Measurements from ENCODE around the gene PDE4B. TPM values are rescaled to one million over a fixed set of nuclear protein-coding genes. Genes with fewer than 3 reads are reported as not detected.
A peak's percentile ranks its signal among the peaks of the same experiment; 100 is the strongest.

The PDE4B gene
- total RNA-seq, 2 donors from 2014 or later: 60.3 to 78.5 TPM

DNA sequence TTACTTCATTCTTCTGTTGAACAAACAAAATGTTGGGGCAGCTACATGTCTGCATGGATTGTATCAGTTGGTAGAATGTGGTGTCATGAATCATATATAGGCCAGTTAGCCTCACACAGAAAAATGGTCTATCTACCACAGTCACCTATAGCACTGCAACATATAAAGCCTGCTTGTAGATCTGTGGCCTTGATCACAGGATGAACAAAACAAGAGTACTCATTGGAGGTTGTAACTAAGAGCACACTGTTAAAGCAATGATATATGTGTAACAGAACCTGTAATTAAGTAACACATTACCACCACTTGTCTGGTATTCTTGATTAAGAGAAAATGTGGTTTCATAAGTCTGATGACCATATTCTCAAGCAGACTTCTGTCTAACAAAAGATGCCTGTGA lies 573.9 kb downstream of the PDE4B start:
- ATAC-seq (replicated peaks): peak; percentile 22
- Mint-ChIP-seq H3K4me3 (peak overlapping the region; percentile 79), H3K9me3 (no peaks in the 10 kb centered on the region), H3K27me3 (no peaks in the 10 kb centered on the region), H3K4me1 (peaks cover 67% of the 10 kb centered on the region), H3K27ac (peak overlapping the region; percentile 93), H3K36me3 (ENCODE audit: low read depth) (peaks cover 100% of the 10 kb centered on the region)

DNA sequence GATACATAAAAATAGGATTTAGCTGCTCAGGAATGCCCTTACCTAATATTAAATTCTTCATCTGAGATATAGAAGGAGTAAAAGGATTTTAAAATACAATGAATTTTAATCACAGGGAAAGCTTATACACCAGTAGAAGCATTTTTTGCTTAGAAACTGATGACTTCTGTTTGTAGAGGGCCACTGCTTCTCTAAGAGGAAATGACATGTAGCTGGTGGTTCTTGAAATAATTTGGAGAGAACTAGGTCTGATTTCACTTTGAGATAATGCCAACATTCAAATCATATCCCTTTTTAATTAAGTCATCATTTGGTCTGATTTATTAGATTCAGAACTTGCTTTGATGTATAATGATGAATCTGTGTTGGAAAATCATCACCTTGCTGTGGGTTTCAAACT lies 574.7 kb downstream of the PDE4B start:
- peak overlapping the region; percentile 79 for H3K4me3 Mint-ChIP-seq
- H3K27me3 Mint-ChIP-seq: no peaks in the 10 kb centered on the region
- H3K36me3 Mint-ChIP-seq (ENCODE audit: low read depth): peaks cover 100% of the 10 kb centered on the region
- peak; percentile 3 for ATAC-seq (replicated peaks)
- peaks cover 67% of the 10 kb centered on the region for H3K4me1 Mint-ChIP-seq
- H3K9me3 Mint-ChIP-seq: no peaks in the 10 kb centered on the region
- peak overlapping the region; percentile 93 for H3K27ac Mint-ChIP-seq

DNA sequence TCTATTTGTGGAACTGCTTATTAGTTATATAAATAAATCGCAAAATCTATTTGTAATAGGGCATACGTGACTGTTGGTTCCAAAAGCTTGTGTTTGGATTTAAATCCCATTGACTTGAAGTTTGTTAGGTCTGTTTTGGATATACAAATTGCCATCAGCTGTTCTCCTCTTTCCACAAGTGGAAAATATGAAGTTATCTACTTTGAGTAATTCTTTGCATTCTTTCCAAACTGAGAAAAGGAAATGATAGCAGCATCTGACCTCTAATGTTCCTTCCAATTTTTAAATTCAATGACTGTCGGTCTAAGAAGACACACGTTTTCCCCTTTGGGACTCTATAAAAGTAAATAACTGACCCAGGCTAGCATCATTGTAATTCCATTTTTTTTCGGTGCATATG lies 575.6 kb downstream of the PDE4B start:
- no peak for ATAC-seq (replicated peaks)
- H3K4me1 Mint-ChIP-seq: peaks cover 70% of the 10 kb centered on the region
- no peaks in the 10 kb centered on the region for H3K27me3 Mint-ChIP-seq
- peaks cover 100% of the 10 kb centered on the region for H3K36me3 Mint-ChIP-seq (ENCODE audit: low read depth)
- no peaks in the 10 kb centered on the region for H3K9me3 Mint-ChIP-seq
- peak overlapping the region; percentile 62 for H3K27ac Mint-ChIP-seq
- peak overlapping the region; percentile 79 for H3K4me3 Mint-ChIP-seq

DNA sequence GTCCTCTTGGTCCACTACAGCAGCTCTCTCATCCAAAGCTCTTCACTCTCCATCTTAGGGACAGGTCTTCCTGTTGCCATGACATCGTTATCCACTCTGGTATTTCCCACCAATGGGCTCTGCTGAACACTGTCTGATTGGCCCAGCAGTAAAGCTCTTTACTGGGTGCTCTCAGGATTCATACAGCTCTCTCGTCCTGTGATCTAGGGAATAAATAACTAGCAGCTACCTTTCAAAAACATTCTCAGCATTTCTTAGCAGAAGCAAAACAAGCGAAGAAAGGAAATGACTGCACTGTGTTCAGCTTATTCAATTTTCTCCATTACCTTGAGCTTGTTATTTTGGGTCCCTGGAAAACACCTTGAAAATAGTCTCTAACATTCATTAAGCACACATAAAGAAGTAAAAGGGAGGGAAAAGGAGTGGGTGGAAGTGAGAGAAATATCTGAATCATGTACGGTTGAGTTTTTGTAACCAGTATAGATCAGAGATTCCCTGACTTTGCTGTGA lies 577.8 kb downstream of the PDE4B start:
- peak; percentile 38 for ATAC-seq (replicated peaks)
- Mint-ChIP-seq H3K4me1 (peaks cover 71% of the 10 kb centered on the region), H3K27ac (peak overlapping the region; percentile 99), H3K4me3 (peak overlapping the region; percentile 79), H3K27me3 (no peaks in the 10 kb centered on the region), H3K9me3 (no peaks in the 10 kb centered on the region), H3K36me3 (ENCODE audit: low read depth) (peaks cover 95% of the 10 kb centered on the region)

DNA sequence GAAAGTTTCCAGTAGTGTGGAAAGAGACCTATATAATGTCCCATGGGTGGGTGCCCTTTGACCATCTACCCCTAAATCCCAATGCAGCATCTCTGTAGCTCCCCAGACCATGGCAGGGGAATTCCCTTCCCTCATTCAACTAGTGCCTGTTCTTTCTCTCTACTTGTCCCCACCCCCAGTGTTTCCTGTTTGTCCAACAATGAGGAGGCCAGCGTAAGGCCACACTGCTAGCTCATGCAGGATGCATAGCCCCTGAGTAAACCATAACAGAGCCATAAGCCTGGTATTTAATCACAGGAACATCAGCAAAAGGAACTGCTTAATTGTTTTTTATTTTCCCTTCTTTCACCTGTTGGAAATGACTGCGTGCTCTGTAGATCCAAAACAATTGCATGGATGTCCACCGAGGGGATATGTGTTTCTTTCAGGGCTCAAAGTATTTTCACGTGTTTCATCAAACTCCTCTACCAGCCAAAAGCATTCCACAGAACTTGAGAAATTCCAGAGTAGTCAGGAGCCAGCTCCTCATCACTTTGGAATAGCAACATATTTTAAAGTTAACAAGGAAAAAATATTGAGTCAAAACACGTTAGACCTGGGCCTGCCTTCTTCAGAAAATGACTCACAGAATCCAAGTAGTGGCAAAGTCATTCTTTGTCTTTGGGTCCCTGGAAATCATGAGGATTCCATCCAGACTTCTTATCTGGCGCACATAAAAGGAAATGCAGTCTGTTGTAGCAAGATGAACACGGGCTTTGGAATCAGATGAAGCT lies 578.7 kb downstream of the PDE4B start:
- no peaks in the 10 kb centered on the region for H3K9me3 Mint-ChIP-seq
- H3K4me1 Mint-ChIP-seq: peaks cover 73% of the 10 kb centered on the region
- H3K27me3 Mint-ChIP-seq: no peaks in the 10 kb centered on the region
- peak; percentile 37 for ATAC-seq (replicated peaks)
- peak overlapping the region; percentile 99 for H3K27ac Mint-ChIP-seq
- H3K4me3 Mint-ChIP-seq: peak overlapping the region; percentile 79
- peaks cover 86% of the 10 kb centered on the region for H3K36me3 Mint-ChIP-seq (ENCODE audit: low read depth)

DNA sequence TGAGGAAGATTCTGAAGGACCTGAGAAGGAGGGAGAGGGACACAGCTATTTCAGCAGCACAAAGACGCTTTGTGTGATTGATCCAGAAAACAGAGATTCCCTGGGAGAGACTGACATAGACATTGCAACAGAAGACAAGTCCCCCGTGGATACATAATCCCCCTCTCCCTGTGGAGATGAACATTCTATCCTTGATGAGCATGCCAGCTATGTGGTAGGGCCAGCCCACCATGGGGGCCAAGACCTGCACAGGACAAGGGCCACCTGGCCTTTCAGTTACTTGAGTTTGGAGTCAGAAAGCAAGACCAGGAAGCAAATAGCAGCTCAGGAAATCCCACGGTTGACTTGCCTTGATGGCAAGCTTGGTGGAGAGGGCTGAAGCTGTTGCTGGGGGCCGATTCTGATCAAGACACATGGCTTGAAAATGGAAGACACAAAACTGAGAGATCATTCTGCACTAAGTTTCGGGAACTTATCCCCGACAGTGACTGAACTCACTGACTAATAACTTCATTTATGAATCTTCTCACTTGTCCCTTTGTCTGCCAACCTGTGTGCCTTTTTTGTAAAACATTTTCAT lies 579.9 kb downstream of the PDE4B start:
- Mint-ChIP-seq H3K9me3 (no peaks in the 10 kb centered on the region), H3K36me3 (ENCODE audit: low read depth) (peaks cover 74% of the 10 kb centered on the region), H3K27ac (peak overlapping the region; percentile 99), H3K4me1 (peaks cover 70% of the 10 kb centered on the region), H3K27me3 (no peaks in the 10 kb centered on the region), H3K4me3 (peak overlapping the region; percentile 79)
- peak; percentile 10 for ATAC-seq (replicated peaks)

DNA sequence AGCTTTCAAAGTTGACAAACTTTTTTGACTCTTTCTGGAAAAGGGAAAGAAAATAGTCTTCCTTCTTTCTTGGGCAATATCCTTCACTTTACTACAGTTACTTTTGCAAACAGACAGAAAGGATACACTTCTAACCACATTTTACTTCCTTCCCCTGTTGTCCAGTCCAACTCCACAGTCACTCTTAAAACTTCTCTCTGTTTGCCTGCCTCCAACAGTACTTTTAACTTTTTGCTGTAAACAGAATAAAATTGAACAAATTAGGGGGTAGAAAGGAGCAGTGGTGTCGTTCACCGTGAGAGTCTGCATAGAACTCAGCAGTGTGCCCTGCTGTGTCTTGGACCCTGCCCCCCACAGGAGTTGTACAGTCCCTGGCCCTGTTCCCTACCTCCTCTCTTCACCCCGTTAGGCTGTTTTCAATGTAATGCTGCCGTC lies 580.5 kb downstream of the PDE4B start:
- Mint-ChIP-seq H3K4me1 (peaks cover 71% of the 10 kb centered on the region), H3K27me3 (no peaks in the 10 kb centered on the region), H3K9me3 (no peaks in the 10 kb centered on the region), H3K36me3 (ENCODE audit: low read depth) (peaks cover 68% of the 10 kb centered on the region), H3K4me3 (peak overlapping the region; percentile 79), H3K27ac (peak overlapping the region; percentile 99)
- no peak for ATAC-seq (replicated peaks)

DNA sequence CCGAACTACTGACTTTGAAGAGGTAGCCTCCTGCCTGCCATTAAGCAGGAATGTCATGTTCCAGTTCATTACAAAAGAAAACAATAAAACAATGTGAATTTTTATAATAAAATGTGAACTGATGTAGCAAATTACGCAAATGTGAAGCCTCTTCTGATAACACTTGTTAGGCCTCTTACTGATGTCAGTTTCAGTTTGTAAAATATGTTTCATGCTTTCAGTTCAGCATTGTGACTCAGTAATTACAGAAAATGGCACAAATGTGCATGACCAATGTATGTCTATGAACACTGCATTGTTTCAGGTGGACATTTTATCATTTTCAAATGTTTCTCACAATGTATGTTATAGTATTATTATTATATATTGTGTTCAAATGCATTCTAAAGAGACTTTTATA lies 581.5 kb downstream of the PDE4B start:
- peaks cover 58% of the 10 kb centered on the region for H3K36me3 Mint-ChIP-seq (ENCODE audit: low read depth)
- H3K27me3 Mint-ChIP-seq: no peaks in the 10 kb centered on the region
- H3K4me1 Mint-ChIP-seq: peaks cover 63% of the 10 kb centered on the region
- peak overlapping the region; percentile 99 for H3K27ac Mint-ChIP-seq
- peak overlapping the region; percentile 79 for H3K4me3 Mint-ChIP-seq
- peak; percentile 49 for ATAC-seq (replicated peaks)
- H3K9me3 Mint-ChIP-seq: no peaks in the 10 kb centered on the region

DNA sequence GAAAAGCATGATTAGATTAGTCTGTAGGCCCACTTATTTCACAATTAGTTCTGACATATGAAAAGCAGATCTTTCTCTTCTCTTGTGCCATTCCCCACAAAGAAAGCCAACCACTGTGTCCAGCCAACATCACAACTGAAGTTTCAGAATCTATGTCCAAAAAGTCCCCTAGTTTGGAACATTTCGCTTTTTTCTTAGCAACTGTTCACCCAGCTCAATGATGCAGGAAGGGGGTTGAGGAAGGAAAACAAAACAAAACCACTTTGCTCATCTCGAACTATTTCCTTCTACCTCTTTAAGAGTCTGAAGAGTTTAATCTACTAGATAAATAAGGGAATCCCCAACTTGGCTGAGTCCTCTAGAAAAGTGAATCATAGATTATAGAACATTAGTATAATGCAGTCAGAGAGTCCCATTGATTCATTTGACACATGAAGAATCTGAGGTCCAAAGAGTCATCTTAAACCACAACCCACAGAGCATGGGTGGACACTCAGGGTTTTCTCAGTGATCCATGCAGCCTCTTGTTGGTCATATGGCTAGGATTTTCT lies 581.9 kb downstream of the PDE4B start:
- peaks cover 53% of the 10 kb centered on the region for H3K36me3 Mint-ChIP-seq (ENCODE audit: low read depth)
- no peaks in the 10 kb centered on the region for H3K27me3 Mint-ChIP-seq
- peak overlapping the region; percentile 99 for H3K27ac Mint-ChIP-seq
- H3K4me3 Mint-ChIP-seq: peak overlapping the region; percentile 79
- H3K4me1 Mint-ChIP-seq: peaks cover 64% of the 10 kb centered on the region
- no peaks in the 10 kb centered on the region for H3K9me3 Mint-ChIP-seq
- peak; percentile 65 for ATAC-seq (replicated peaks)

DNA sequence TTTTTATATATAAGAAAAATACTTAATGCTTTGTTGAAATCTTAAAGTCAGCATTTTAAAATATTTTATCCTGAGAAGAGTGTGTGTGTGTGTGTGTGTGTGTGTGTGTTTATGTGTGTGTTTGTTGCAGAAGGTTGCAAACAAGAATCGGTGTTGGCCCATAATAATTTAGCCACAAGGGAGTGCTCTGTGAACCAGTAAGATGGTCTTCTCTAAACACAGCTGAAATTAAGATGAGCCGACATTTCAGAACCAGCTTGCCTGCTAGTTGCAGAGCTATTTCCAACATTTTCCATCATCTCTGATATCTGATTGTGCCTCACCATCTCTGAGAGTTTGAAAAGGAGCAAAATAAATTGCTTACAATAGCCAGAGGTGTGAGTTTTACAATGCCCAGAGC lies 582.4 kb downstream of the PDE4B start:
- H3K4me3 Mint-ChIP-seq: peak overlapping the region; percentile 79
- H3K27me3 Mint-ChIP-seq: no peaks in the 10 kb centered on the region
- peaks cover 48% of the 10 kb centered on the region for H3K36me3 Mint-ChIP-seq (ENCODE audit: low read depth)
- no peak for ATAC-seq (replicated peaks)
- no peaks in the 10 kb centered on the region for H3K9me3 Mint-ChIP-seq
- H3K4me1 Mint-ChIP-seq: peaks cover 65% of the 10 kb centered on the region
- peak overlapping the region; percentile 99 for H3K27ac Mint-ChIP-seq

DNA sequence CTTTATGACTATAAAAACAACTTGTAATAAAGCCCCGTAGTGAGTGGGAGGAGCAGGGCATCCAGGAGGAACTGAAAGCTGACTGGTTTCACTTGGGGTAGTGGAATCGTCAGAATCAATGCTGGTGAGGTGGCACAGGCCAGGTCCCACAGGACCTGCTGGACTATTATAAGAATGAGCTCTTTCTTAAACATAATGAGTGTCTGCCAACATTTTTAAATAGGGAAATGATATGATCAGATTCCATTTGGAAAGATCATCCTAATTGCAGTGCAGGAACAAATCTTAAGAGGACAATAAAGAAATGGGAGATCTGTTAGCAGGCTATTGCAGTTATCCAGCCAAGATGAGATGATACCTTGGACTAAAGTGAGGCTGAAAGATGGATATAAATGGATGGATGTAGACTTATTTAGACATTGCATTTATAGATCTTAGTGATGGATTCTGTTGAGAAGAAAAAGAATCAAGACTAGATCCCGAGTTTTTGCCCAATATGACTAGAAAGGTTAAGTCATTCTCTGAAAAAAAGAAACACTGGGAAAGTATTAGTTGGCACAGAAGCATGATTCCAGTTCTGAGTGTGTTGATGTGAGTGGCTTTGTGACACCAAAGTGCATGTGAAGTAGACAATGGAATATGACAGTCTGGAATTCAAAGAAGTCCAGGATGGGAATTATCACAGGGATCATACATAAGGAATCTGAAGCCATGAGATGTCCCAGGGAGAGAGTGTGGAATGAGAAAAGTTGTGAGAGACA lies 587.9 kb downstream of the PDE4B start:
- H3K9me3 Mint-ChIP-seq: peaks cover 4% of the 10 kb centered on the region
- H3K27ac Mint-ChIP-seq: peak overlapping the region; percentile 92
- H3K36me3 Mint-ChIP-seq (ENCODE audit: low read depth): no peaks in the 10 kb centered on the region

DNA sequence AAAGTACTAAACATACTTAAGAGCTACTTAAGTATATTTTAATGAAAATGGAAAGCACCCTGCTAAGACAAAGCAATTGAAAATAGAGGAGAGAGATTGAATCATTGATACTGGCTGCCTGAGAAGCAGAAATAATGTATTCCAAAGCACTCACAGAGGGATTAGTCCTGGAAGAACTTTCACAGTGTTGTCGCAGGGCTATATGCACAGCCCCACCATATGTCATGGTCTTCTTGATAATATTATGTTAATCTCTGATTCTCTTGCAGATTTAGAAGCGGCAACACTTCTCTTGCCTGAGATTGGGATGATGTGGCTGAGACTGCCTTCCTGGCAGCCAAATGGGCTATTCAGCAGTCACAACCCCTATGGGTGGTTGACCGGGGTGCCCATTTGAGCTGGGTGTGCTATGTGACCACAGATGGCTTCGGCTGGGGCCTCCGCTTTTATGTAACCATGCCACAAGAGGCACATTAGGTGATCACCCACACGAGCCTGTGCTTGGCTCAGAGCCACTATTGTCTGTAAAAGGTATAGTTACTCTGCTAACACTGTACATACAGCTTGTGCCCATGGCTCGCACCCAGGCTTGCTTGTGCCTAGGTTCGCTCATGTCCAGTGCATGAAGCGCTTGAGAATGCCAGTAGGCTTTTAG lies 589.1 kb downstream of the PDE4B start:
- Mint-ChIP-seq H3K4me3 (peak overlapping the region; percentile 64), H3K27ac (peak overlapping the region; percentile 92), H3K27me3 (no peaks in the 10 kb centered on the region), H3K36me3 (ENCODE audit: low read depth) (no peaks in the 10 kb centered on the region), H3K9me3 (peaks cover 8% of the 10 kb centered on the region), H3K4me1 (peaks cover 37% of the 10 kb centered on the region)
- no peak for ATAC-seq (replicated peaks)

More for the DNA sequence above, 587.9 kb downstream of the PDE4B start:
- ATAC-seq (replicated peaks): peak; percentile 87
- Mint-ChIP-seq H3K4me1 (peaks cover 46% of the 10 kb centered on the region), H3K27me3 (no peaks in the 10 kb centered on the region), H3K4me3 (peak overlapping the region; percentile 64)

DNA sequence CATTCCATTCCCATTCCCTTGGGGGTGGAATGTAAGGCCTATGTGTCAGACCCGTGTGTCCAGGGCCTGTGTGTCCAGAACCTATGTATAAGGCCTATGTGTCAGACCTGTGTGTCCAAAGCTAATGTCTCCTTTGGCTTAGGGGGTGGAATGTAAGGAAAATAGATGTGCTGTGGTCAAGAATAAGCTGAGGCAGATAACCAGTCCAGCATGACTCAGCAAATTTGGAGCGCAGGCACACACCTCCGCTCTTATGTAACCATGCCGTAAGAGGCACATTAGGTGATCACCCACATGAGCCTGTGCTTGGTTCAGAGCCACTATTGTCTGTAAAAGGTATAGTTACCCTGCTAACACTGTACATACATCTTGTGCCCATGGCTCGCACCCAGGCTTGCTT lies 590.5 kb downstream of the PDE4B start:
- Mint-ChIP-seq H3K9me3 (peaks cover 11% of the 10 kb centered on the region), H3K27ac (no peak overlapping the region), H3K36me3 (ENCODE audit: low read depth) (no peaks in the 10 kb centered on the region), H3K4me3 (no peak overlapping the region), H3K4me1 (peaks cover 34% of the 10 kb centered on the region), H3K27me3 (no peaks in the 10 kb centered on the region)
- ATAC-seq (replicated peaks): no peak

DNA sequence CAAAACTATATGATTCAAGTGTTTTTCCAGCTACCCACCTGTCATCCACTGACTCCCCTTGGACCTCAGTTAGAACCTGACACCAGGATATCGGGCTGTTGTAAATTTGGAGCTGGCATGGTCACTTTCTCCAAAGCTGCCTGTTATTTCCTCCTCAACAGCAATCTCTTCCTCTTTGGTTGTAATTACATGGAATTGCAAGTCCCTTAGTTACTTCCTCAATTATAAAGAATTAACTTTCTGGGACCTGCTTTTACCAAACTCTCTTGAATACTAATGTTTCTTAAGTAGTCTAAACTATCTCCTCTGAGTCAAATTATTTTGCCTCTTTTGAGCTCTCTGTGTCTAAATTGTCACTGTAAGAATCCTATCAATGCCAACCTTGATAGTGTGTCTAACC lies 590.9 kb downstream of the PDE4B start:
- H3K27me3 Mint-ChIP-seq: no peaks in the 10 kb centered on the region
- H3K27ac Mint-ChIP-seq: peak overlapping the region; percentile 34
- no peak overlapping the region for H3K4me3 Mint-ChIP-seq
- no peak for ATAC-seq (replicated peaks)
- H3K36me3 Mint-ChIP-seq (ENCODE audit: low read depth): no peaks in the 10 kb centered on the region
- peaks cover 34% of the 10 kb centered on the region for H3K4me1 Mint-ChIP-seq
- peaks cover 11% of the 10 kb centered on the region for H3K9me3 Mint-ChIP-seq

All from activated T-helper 17 cell treated with anti-CD3 and anti-CD28 coated beads, Interleukin-2, amount 50 U/mL, for 72 hours (primary cell).